Epidermal melanocyte (primary cell): Measurements from ENCODE around the gene GOLGA8F.
"Not testable (repeated sequence)": the region's sequence is repeated elsewhere in the genome, so short reads cannot be mapped to it uniquely, and the experiment has no call there.

ENCODE experiments used
- DNase-seq: peaks from one replicate; pipeline ENCODE4 v3.0.0; 2011; ENCODE audit warnings: low spot score; ENCODE audit not compliant: insufficient read length

GOLGA8F gene

GRCh38 chr15:28378364-28378763 is at the start of gene GOLGA8F:
GOLGA8F (plus strand) TSS chr15:28378664; CDS start chr15:28378762, 98 bp downstream.
- DNase-seq: not testable (repeated sequence)

GRCh38 chr15:28357984-28358383 is 20.5 kb upstream of the GOLGA8F start, which contains the start of gene GOLGA6L24:
GOLGA6L24 (minus strand) TSS chr15:28358084; CDS start chr15:28358023, 61 bp downstream.
- DNase-seq: not testable (repeated sequence)

- not testable (repeated sequence) for DNase-seq
These were observed 13.0 kb upstream of the GOLGA8F start for GRCh38 chr15:28365502-28365901.

- DNase-seq: not testable (repeated sequence)
These were observed 1.6 kb downstream of the GOLGA8F start for GRCh38 chr15:28380053-28380452.

- not testable (repeated sequence) for DNase-seq
These were observed 17.6 kb downstream of the GOLGA8F start for GRCh38 chr15:28396022-28396421.

GRCh38 chr15:28402774-28403435 is 24.4 kb downstream of the GOLGA8F start:
- DNase-seq: not testable (repeated sequence)

- DNase-seq: not testable (repeated sequence)
These were observed 42.0 kb downstream of the GOLGA8F start for GRCh38 chr15:28420470-28420869.

GRCh38 chr15:28435594-28435993 is 57.1 kb downstream of the GOLGA8F start:
- DNase-seq: not testable (repeated sequence)
